VCaP (cell line): ENCODE data around the gene TMEM198.

ENCODE experiments used
- H3K27ac ChIP-seq: fragments of 450-650 bp; 2 replicates; pipeline ENCODE4 v1.5.1; 2017
- CTCF ChIP-seq: fragments of 450-650 bp; conservative IDR thresholded peaks from 2 replicates; pipeline ENCODE4 v1.5.1; 2017; ENCODE audit warnings: mild to moderate bottlenecking, moderate library complexity

TMEM198 gene

DNA sequence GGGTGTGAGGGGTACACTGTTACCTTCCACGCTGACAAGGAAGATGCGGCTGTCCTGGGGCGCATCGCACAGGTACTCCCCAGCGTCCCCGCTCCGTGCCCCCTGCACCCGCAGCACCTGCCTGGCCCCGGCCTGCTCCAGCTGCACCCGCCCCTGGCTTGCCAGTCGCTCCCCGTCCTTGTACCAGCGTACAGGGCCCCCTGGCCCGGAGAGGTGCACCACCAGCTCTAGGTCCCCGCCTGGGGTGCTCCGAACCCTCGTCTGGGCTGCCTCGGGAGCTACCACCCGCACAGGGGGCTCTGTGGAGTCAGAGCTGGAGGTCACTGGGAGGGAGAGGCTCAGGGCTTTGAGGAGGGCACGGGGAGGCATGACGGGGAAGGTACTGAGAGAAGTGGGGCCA, 13.5 kb downstream of the TMEM198 start:
- no peak for TF ChIP-seq CTCF
- H3K27ac ChIP-seq = no peak overlapping the region

DNA sequence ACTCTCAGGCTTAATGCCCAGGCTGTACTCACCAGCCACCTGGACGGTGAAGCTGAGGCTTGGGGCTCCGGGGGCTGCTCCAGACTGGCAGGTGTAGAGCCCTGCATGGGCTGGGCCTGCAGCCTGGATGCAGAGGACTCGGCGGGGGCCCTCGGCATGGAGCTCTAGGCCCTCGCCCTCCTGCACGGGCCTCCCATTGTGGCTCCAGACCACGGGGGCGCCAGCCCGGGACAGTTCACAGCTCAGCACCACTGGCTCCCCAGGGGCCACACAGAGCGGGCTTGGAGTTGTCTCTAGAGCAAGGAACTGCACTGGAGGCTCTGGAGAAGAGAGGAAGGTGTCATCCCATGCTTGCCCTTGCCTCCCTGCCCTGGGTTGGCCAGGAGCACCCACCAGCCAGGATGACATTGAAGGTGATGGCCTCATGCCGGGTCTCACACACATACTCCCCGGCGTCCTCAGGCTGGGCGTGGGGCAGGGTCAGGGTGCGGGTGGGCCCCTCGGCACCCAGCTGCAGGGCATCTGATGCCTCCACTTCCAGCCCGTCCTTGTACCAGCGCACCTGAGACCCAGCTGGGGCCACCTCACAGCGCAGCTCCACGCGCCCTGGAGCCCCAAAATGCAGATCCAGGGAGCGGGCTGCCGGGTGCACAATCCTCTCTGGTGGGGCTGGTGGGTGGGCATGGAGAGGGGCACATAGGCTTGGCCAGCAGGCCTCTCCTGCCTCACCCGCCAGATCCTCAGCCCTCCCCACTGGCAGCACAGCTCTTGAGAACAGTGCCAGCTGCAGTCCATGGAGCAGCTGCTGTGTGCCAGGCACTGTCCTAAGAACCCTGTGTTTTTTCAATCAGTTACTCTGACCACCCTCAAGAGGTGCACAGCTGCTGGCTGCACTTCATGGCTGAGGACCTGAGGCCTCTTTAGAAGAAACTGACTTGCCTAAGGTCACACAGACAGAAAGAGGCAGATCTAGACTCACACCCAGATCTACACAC, 14.3 kb downstream of the TMEM198 start:
- TF ChIP-seq CTCF = no peak
- H3K27ac ChIP-seq = no peak overlapping the region

GRCh38 chr2:219559156-219559915, 15.5 kb downstream of the TMEM198 start:
- no peak overlapping the region for H3K27ac ChIP-seq
- no peak for TF ChIP-seq CTCF

DNA sequence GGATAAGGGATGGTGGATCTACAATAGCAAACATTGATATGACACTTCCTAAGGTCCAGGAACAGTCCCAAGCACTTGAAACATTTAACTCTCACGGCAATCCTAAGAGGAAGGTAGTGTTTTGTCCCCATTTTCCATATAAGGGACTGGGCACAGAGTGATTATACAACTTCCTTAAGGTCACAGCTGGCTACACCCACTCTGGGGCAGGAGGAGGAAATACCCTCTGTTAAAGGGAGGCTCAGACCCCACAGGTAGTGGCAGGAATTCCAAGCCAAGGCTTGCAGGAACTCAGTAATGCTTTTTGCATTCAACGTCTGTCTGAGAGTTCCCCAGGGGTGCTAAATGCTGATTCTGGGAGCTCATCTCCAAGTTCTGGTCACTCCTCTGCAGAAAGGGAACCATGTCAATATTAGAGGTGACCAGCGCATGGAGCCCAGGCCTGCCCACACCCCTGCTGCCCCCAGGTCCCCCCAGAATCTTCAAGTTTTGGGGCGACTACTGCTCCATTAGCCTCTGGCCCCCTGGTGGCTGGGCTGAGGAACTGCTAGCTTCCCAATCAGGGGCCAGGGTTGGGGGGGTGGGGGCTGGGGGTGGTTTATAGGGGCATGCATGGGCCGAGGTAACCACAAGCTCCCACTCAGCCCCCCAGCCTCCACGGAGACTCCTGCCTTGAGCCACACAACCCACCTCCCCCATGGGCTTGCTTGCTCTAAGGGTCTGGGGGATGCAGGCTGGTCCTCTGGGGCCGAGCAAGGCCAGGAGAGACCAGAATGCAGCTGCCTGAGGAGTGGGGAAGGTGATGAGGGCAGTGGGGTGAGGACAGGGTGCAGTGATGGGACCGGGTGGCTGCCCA, 16.4 kb downstream of the TMEM198 start:
- no peak overlapping the region for H3K27ac ChIP-seq
- peak; percentile 76 for TF ChIP-seq CTCF

GRCh38 chr2:219560893-219561178, 17.0 kb downstream of the TMEM198 start:
- TF ChIP-seq CTCF = no peak
- no peak overlapping the region for H3K27ac ChIP-seq

- H3K27ac ChIP-seq = no peak overlapping the region
- TF ChIP-seq CTCF = no peak
Observed at GRCh38 chr2:219561179-219562048, 17.6 kb downstream of the TMEM198 start.
